ENCODE results near the gene CEACAM3. TPM values are rescaled to one million over a fixed set of nuclear protein-coding genes. Genes with fewer than 3 reads are reported as not detected.

Gene CEACAM3
- total and polyA plus RNA-seq, 9 of the 15 experiments (the other 6 are each of a cell fraction or from before 2014, with no cell fraction given) = not detected

DNA sequence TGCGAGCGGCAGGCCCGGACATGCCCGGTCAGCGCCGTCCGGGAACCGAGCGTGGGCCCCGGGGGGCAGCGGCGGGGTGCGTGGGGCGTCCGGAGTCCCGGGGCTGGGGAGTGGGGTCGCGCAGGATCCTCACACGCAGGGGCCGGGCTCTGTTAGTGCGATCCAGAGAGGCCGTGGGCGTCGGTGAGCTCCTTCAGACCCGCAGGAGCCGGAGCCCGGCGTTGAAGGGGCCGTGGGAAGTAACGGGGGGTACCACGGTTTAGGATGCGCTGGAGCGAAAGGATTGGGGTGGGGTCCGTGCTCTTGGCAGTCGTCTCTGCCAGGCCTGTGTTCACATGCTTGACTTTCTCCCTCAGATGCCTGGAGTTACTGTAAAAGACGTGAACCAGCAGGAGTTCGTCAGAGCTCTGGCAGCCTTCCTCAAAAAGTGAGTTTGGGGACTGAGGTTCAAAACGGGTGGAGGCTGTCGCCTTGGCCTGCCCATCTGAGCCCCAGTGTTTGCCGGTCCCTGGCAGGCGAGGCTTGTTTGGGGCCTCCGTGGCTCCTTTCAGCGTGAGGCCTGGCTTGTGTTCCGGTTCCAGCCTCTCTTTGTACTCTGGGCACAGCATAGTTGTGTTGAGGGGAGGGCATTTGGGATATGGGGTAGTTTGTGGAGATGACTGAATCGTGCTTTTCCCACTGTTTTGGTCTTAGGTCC, 64.2 kb downstream of the CEACAM3 start (continued):
- TF ChIP-seq, protein P1, sequence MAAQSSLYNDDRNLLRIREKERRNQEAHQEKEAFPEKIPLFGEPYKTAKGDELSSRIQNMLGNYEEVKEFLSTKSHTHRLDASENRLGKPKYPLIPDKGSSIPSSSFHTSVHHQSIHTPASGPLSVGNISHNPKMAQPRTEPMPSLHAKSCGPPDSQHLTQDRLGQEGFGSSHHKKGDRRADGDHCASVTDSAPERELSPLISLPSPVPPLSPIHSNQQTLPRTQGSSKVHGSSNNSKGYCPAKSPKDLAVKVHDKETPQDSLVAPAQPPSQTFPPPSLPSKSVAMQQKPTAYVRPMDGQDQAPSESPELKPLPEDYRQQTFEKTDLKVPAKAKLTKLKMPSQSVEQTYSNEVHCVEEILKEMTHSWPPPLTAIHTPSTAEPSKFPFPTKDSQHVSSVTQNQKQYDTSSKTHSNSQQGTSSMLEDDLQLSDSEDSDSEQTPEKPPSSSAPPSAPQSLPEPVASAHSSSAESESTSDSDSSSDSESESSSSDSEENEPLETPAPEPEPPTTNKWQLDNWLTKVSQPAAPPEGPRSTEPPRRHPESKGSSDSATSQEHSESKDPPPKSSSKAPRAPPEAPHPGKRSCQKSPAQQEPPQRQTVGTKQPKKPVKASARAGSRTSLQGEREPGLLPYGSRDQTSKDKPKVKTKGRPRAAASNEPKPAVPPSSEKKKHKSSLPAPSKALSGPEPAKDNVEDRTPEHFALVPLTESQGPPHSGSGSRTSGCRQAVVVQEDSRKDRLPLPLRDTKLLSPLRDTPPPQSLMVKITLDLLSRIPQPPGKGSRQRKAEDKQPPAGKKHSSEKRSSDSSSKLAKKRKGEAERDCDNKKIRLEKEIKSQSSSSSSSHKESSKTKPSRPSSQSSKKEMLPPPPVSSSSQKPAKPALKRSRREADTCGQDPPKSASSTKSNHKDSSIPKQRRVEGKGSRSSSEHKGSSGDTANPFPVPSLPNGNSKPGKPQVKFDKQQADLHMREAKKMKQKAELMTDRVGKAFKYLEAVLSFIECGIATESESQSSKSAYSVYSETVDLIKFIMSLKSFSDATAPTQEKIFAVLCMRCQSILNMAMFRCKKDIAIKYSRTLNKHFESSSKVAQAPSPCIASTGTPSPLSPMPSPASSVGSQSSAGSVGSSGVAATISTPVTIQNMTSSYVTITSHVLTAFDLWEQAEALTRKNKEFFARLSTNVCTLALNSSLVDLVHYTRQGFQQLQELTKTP (IDR thresholded peaks at IDR 0.05; ENCODE audit: low read depth in 1 of 2, partially characterized antibody in 2 of 2) = no peak
- TF ChIP-seq RBFOX2 (IDR thresholded peaks at IDR 0.05; ENCODE audit: low read depth, low read length) (peak; percentile 88), SNRNP70 (optimal IDR thresholded peaks at IDR 0.05; ENCODE audit: low read depth, low read length) (peak; percentile 73), HDAC3 (IDR thresholded peaks at IDR 0.05; ENCODE audit: borderline replicate concordance, partially characterized antibody) (no peak), TARDBP (IDR thresholded peaks at IDR 0.05) (no peak), KAT7 (CRISPR knock-in tag; IDR thresholded peaks at IDR 0.05; ENCODE audit: borderline replicate concordance) (no peak; the same call in 1 of the 2 replicates), ARHGAP35 (IDR thresholded peaks at IDR 0.05; ENCODE audit: partially characterized antibody) (no peak), HDGF (IDR thresholded peaks at IDR 0.05) (0 out of 2 replicates have a peak, but pooled peaks have one; percentile 13), ZNF507 (tag; conservative IDR thresholded peaks at IDR 0.05) (no peak), ETS1 (conservative IDR thresholded peaks at IDR 0.05; ENCODE audit: control insufficient read depth, low read depth, low read length) (0 out of 2 replicates have a peak, but pooled peaks have one; percentile 10), HDAC8 (tag; IDR thresholded peaks at IDR 0.05) (no peak), RCOR1 (IDR thresholded peaks at IDR 0.05; ENCODE audit: borderline replicate concordance in 1 of 2, low read depth in 2 of 2, low read length in 2 of 2) (no peak), ZNF77 (CRISPR knock-in tag; IDR thresholded peaks at IDR 0.05) (no peak), ZNF449 (CRISPR knock-in tag; IDR thresholded peaks at IDR 0.05) (no peak), ZFP1 (CRISPR knock-in tag; IDR thresholded peaks at IDR 0.05) (no peak), ZNF354B (CRISPR knock-in tag; IDR thresholded peaks at IDR 0.05) (no peak), ILF3 (IDR thresholded peaks at IDR 0.05; ENCODE audit: borderline replicate concordance) (no peak), PHB (CRISPR knock-in tag; IDR thresholded peaks at IDR 0.05) (no peak), GTF2E2 (tag; IDR thresholded peaks at IDR 0.05) (0 out of 2 replicates have a peak, but pooled peaks have one; percentile 81), SAFB2 (IDR thresholded peaks at IDR 0.05; ENCODE audit: borderline replicate concordance, low read depth, low read length, severe bottlenecking) (no peak)
- TF ChIP-seq, protein P2, sequence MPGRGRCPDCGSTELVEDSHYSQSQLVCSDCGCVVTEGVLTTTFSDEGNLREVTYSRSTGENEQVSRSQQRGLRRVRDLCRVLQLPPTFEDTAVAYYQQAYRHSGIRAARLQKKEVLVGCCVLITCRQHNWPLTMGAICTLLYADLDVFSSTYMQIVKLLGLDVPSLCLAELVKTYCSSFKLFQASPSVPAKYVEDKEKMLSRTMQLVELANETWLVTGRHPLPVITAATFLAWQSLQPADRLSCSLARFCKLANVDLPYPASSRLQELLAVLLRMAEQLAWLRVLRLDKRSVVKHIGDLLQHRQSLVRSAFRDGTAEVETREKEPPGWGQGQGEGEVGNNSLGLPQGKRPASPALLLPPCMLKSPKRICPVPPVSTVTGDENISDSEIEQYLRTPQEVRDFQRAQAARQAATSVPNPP (IDR thresholded peaks at IDR 0.05; ENCODE audit: borderline replicate concordance, insufficient read depth, insufficient read length) = no peak

Measured in K562 (cell line).